Measurements from ENCODE around the gene VPS52. TPM values are rescaled to one million over a fixed set of nuclear protein-coding genes. Genes with fewer than 3 reads are reported as not detected.

VPS52 gene
- polyA plus RNA-seq, 1 donor from 2014 or later = 29.1 TPM

GRCh38 chr6:33259032-33259431 lies 12.6 kb downstream of the VPS52 start:
- Histone ChIP-seq H3F3A (ENCODE audit: insufficient read depth, low read length, poor library complexity, severe bottlenecking) (no peaks in the 10 kb centered on the region), H3K4me3 (ENCODE audit: low read length) (no peak overlapping the region), H3K27ac (ENCODE audit: low read length) (no peak overlapping the region), H3K9me3 (ENCODE audit: low read length) (no peaks in the 10 kb centered on the region), H4K20me1 (ENCODE audit: insufficient read depth) (no peaks in the 10 kb centered on the region), H3K27me3 (ENCODE audit: insufficient read depth, low read depth, low read length) (no peaks in the 10 kb centered on the region), H3K79me2 (replicated peaks; ENCODE audit: insufficient read depth, low read length) (no peaks in the 10 kb centered on the region), H3K9me2 (ENCODE audit: insufficient read depth, low read length) (no peaks in the 10 kb centered on the region), H2AFZ (ENCODE audit: low read depth, low read length) (no peak overlapping the region), H3K36me3 (ENCODE audit: insufficient read depth, low read length) (no peaks in the 10 kb centered on the region), H3K4me2 (ENCODE audit: low read length) (no peak overlapping the region), H3K9ac (ENCODE audit: low read length) (no peak overlapping the region)
- no peak for TF ChIP-seq CTCF (IDR thresholded peaks at IDR 0.05; ENCODE audit: poor library complexity, severe bottlenecking)
- no peak for TF ChIP-seq EZH2 (IDR thresholded peaks at IDR 0.05; ENCODE audit: borderline replicate concordance, insufficient read depth, low read length, poor library complexity, severe bottlenecking)
- TF ChIP-seq RAD21 (conservative IDR thresholded peaks at IDR 0.05) = no peak
- TF ChIP-seq REST (IDR thresholded peaks at IDR 0.05; ENCODE audit: borderline replicate concordance) = no peak
- TF ChIP-seq POLR2AphosphoS5 (IDR thresholded peaks at IDR 0.05) = no peak
- TF ChIP-seq MXI1 (conservative IDR thresholded peaks at IDR 0.05; ENCODE audit: poor library complexity, severe bottlenecking) = no peak
- no peak for TF ChIP-seq SMC3 (conservative IDR thresholded peaks at IDR 0.05; ENCODE audit: poor library complexity)
- TF ChIP-seq EP300 (conservative IDR thresholded peaks at IDR 0.05; ENCODE audit: poor library complexity, severe bottlenecking) = no peak
- TF ChIP-seq TAF1 (IDR thresholded peaks at IDR 0.05; ENCODE audit: low read depth) = no peak

- Histone ChIP-seq H4K20me1 (ENCODE audit: insufficient read depth) (no peaks in the 10 kb centered on the region), H3K79me2 (replicated peaks; ENCODE audit: insufficient read depth, low read length) (no peaks in the 10 kb centered on the region), H2AFZ (ENCODE audit: low read depth, low read length) (no peak overlapping the region), H3K4me2 (ENCODE audit: low read length) (no peak overlapping the region), H3K9me3 (ENCODE audit: low read length) (no peaks in the 10 kb centered on the region), H3K9ac (ENCODE audit: low read length) (no peak overlapping the region), H3F3A (ENCODE audit: insufficient read depth, low read length, poor library complexity, severe bottlenecking) (no peaks in the 10 kb centered on the region), H3K36me3 (ENCODE audit: insufficient read depth, low read length) (no peaks in the 10 kb centered on the region), H3K9me2 (ENCODE audit: insufficient read depth, low read length) (no peaks in the 10 kb centered on the region), H3K4me3 (ENCODE audit: low read length) (no peak overlapping the region), H3K27ac (ENCODE audit: low read length) (no peak overlapping the region), H3K27me3 (ENCODE audit: insufficient read depth, low read depth, low read length) (no peaks in the 10 kb centered on the region)
- no peak for TF ChIP-seq TAF1 (IDR thresholded peaks at IDR 0.05; ENCODE audit: low read depth)
- no peak for TF ChIP-seq CTCF (IDR thresholded peaks at IDR 0.05; ENCODE audit: poor library complexity, severe bottlenecking)
- no peak for TF ChIP-seq POLR2AphosphoS5 (IDR thresholded peaks at IDR 0.05)
- no peak for TF ChIP-seq MXI1 (conservative IDR thresholded peaks at IDR 0.05; ENCODE audit: poor library complexity, severe bottlenecking)
- TF ChIP-seq RAD21 (conservative IDR thresholded peaks at IDR 0.05) = no peak
- no peak for TF ChIP-seq REST (IDR thresholded peaks at IDR 0.05; ENCODE audit: borderline replicate concordance)
- no peak for TF ChIP-seq EP300 (conservative IDR thresholded peaks at IDR 0.05; ENCODE audit: poor library complexity, severe bottlenecking)
- no peak for TF ChIP-seq SMC3 (conservative IDR thresholded peaks at IDR 0.05; ENCODE audit: poor library complexity)
- no peak for TF ChIP-seq EZH2 (IDR thresholded peaks at IDR 0.05; ENCODE audit: borderline replicate concordance, insufficient read depth, low read length, poor library complexity, severe bottlenecking)
Observed at GRCh38 chr6:33254591-33254990, 17.1 kb downstream of the VPS52 start.

Data from neural cell (in vitro differentiated cells).